Central memory CD8-positive, alpha-beta T cell (primary cell): ENCODE measurements around the gene ZNF576.
A peak's percentile ranks its signal among the peaks of the same experiment; 100 is the strongest.
"Not testable (repeated sequence)": the region's sequence is repeated elsewhere in the genome, so short reads cannot be mapped to it uniquely, and the experiment has no call there.

Experiments
- ATAC-seq: fragments of 150-1000 bp; cut with Tn5 transposase; replicated peaks from 2 replicates; pipeline ENCODE4 v1.10.0; 2022; ENCODE audit warnings: mild to moderate bottlenecking, moderate FRiP score, moderate number of reproducible peaks; ENCODE audit not compliant: poor library complexity, severe bottlenecking; ENCODE audit errors: extremely low read depth
- DNase-seq, 2 donors: peaks; one replicate each; pipeline ENCODE4 v3.0.0; 2021; ENCODE audit warnings: low spot score in 2 of 2
- H3K27ac Mint-ChIP-seq: one replicate; pipeline ENCODE4 v1.8.0; 2022; ENCODE audit warnings: low read depth, mild to moderate bottlenecking, moderate library complexity, mixed read lengths
- H3K27me3 Mint-ChIP-seq: one replicate; pipeline ENCODE4 v1.8.0; 2022; ENCODE audit warnings: mixed read lengths
- H3K36me3 Mint-ChIP-seq: one replicate; pipeline ENCODE4 v1.8.0; 2022; ENCODE audit warnings: mild to moderate bottlenecking, moderate library complexity, mixed read lengths; ENCODE audit not compliant: insufficient read depth
- H3K4me1 Mint-ChIP-seq: one replicate; pipeline ENCODE4 v1.8.0; 2022; ENCODE audit warnings: mixed read lengths
- H3K4me3 Mint-ChIP-seq: one replicate; pipeline ENCODE4 v1.8.0; 2022; ENCODE audit warnings: mild to moderate bottlenecking, moderate library complexity, mixed read lengths
- H3K9me3 Mint-ChIP-seq: one replicate; pipeline ENCODE4 v1.8.0; 2022; ENCODE audit warnings: mixed read lengths

ZNF576 gene

GRCh38 chr19:43595999-43596841 lies at the start of gene ZNF576, which contains the start of gene IRGQ:
ZNF576 (plus strand) TSS chr19:43596595; CDS start chr19:43597109, 514 bp downstream.
IRGQ (minus strand) TSS chr19:43596134; CDS start chr19:43595338, 796 bp downstream.
- peaks cover 54% of the 10 kb centered on the region for H3K4me1 Mint-ChIP-seq
- H3K4me3 Mint-ChIP-seq: peak within 1 kb of the TSS; percentile 94
- ATAC-seq: peak; percentile 67
- peaks cover 30% of the 10 kb centered on the region for H3K36me3 Mint-ChIP-seq
- H3K27ac Mint-ChIP-seq: peak within 1 kb of the TSS; percentile 99
- no peaks in the 10 kb centered on the region for H3K27me3 Mint-ChIP-seq
- peak; percentile 99 for DNase-seq
- no peaks in the 10 kb centered on the region for H3K9me3 Mint-ChIP-seq

DNA sequence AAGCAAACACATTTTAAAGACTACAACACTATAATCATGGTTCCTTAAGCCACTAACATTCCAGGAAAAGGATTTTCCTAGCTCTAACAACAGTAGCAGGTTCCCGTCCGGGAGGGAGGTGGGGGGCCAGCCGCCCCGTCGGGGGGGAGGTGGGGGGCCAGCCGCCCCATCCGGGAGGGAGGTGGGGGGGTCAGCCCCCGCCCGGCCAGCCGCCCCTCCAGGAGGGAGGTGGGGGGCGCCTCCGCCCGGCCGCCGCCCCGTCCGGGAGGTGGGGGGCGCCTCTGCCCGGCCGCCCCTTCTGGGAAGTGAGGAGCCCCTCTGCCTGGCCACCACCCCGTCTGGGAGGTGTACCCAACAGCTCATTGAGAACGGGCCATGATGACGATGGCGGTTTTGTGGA lies 48.5 kb upstream of the ZNF576 start:
- peaks cover 27% of the 10 kb centered on the region for H3K36me3 Mint-ChIP-seq
- not testable (repeated sequence) for H3K9me3 Mint-ChIP-seq, DNase-seq, H3K4me1 Mint-ChIP-seq, H3K27ac Mint-ChIP-seq, H3K4me3 Mint-ChIP-seq, H3K27me3 Mint-ChIP-seq, ATAC-seq

DNA sequence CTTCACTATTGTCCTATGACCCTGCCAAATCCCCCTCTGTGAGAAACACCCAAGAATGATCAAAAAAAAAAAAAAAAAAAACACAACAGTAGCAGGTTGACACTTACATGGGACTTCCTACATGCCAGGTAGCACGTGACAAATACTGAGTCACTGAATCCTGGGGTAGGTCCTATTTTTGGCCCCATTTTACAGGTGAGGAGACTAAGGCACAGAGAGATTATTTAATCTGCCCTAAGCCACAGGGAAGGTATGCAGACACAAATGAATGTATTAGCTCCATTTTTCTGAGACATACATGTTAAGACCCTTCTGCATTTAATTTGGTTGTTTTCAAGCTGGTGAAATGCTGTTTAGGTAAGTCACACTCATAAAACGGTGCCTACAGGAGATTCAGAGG lies 47.7 kb upstream of the ZNF576 start:
- H3K27ac Mint-ChIP-seq: no peak overlapping the region
- ATAC-seq: no peak
- H3K9me3 Mint-ChIP-seq: no peaks in the 10 kb centered on the region
- peaks cover 30% of the 10 kb centered on the region for H3K36me3 Mint-ChIP-seq
- H3K4me3 Mint-ChIP-seq: no peak overlapping the region
- no peak for DNase-seq
- no peaks in the 10 kb centered on the region for H3K27me3 Mint-ChIP-seq
- peaks cover 6% of the 10 kb centered on the region for H3K4me1 Mint-ChIP-seq

DNA sequence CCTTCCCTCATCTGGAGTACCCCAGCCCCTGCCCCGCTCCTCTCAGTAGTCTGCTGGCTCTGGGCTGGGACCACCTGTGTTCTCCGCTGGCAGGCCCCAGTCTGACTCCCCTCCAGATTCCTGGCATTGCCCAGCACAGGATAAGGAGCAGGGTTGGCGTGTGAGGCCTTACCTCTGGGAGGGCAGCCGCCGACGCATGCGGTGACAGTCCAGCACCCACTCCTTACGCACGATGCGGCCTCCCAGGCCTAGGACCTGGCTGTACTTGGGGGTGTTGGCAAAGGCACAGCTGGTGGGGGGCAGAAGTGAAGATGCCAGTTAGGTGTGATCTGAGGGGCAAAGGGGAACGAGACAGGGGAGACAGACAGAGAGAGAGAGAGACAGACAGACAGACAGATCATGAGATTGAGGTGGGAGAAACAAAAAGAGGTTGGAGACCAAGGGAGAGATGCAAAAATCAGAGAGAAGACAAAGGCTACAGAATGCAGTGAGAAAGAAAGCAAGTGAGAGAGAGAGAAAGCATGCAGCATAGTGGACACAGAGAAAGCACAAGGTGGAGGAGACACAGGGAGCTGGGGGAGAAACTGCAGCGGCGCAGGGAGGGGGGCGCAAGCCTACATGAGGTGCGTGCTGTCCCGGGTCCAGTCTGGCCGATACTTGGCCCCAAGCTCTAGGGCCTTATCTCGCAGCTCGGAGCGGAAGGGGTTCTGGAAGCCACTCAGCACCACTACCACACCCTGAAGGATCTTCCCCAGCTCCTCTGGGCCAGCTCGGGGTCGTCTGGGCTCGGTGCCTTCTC lies 44.8 kb upstream of the ZNF576 start:
- H3K4me1 Mint-ChIP-seq: peaks cover 24% of the 10 kb centered on the region
- no peaks in the 10 kb centered on the region for H3K9me3 Mint-ChIP-seq
- ATAC-seq: no peak
- peaks cover 30% of the 10 kb centered on the region for H3K36me3 Mint-ChIP-seq
- H3K27me3 Mint-ChIP-seq: no peaks in the 10 kb centered on the region
- H3K4me3 Mint-ChIP-seq: no peak overlapping the region
- no peak for DNase-seq
- H3K27ac Mint-ChIP-seq: peak overlapping the region; percentile 64

- ATAC-seq (no peak), DNase-seq (no peak)
- Mint-ChIP-seq H3K4me1 (peaks cover 24% of the 10 kb centered on the region), H3K27ac (no peak overlapping the region), H3K9me3 (no peaks in the 10 kb centered on the region), H3K27me3 (no peaks in the 10 kb centered on the region), H3K4me3 (no peak overlapping the region), H3K36me3 (peaks cover 30% of the 10 kb centered on the region)
Observed at GRCh38 chr19:43552198-43552450, 44.3 kb upstream of the ZNF576 start.

GRCh38 chr19:43552616-43553015 lies 43.8 kb upstream of the ZNF576 start:
- H3K36me3 Mint-ChIP-seq: peaks cover 31% of the 10 kb centered on the region
- no peaks in the 10 kb centered on the region for H3K9me3 Mint-ChIP-seq
- DNase-seq (no peak), ATAC-seq (no peak)
- no peaks in the 10 kb centered on the region for H3K27me3 Mint-ChIP-seq
- peaks cover 24% of the 10 kb centered on the region for H3K4me1 Mint-ChIP-seq
- H3K27ac Mint-ChIP-seq: peak overlapping the region; percentile 74
- H3K4me3 Mint-ChIP-seq: no peak overlapping the region

- Mint-ChIP-seq H3K4me3 (no peak overlapping the region), H3K36me3 (peaks cover 33% of the 10 kb centered on the region), H3K27ac (peak overlapping the region; percentile 74), H3K9me3 (no peaks in the 10 kb centered on the region), H3K27me3 (no peaks in the 10 kb centered on the region), H3K4me1 (peaks cover 24% of the 10 kb centered on the region)
- ATAC-seq (no peak), DNase-seq (no peak)
Observed at GRCh38 chr19:43553656-43554055, 42.7 kb upstream of the ZNF576 start.

DNA sequence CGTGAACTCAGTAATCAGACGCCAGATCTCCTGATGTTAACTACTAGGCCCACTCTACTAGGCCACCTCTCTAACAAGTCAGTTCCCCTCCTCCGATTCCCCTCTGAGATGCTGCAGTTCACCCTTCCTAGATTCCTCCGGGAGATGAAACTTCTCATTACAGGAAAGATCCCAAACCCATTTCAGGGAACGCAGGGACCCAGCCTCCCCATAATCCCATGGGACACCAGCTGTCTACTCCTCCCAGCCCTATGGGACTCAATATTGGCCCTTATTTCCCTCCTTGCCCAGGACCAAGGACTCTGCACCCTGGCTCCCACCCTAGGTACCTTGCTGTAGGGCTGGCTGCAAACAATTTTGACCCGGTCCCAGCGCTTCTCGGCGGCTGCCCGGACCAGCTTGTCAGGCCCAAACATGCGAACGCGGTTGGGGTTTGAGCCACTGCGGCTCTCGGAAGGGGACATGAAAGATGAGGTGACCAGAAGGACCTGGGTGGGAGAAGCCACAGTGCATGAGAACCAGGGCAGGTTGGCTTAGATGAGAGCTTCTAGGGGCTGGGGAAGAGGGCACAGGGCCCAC lies 42.0 kb upstream of the ZNF576 start:
- Mint-ChIP-seq H3K4me3 (no peak overlapping the region), H3K27me3 (no peaks in the 10 kb centered on the region), H3K36me3 (peaks cover 33% of the 10 kb centered on the region), H3K4me1 (peaks cover 24% of the 10 kb centered on the region), H3K27ac (no peak overlapping the region), H3K9me3 (no peaks in the 10 kb centered on the region)
- ATAC-seq (no peak), DNase-seq (no peak)

- peak; percentile 82 to 84 for DNase-seq
- ATAC-seq: peak; percentile 97
- no peak overlapping the region for H3K27ac Mint-ChIP-seq
- no peaks in the 10 kb centered on the region for H3K27me3 Mint-ChIP-seq
- H3K36me3 Mint-ChIP-seq: peaks cover 27% of the 10 kb centered on the region
- peaks cover 24% of the 10 kb centered on the region for H3K4me1 Mint-ChIP-seq
- H3K4me3 Mint-ChIP-seq: no peak overlapping the region
- H3K9me3 Mint-ChIP-seq: no peaks in the 10 kb centered on the region
Observed at GRCh38 chr19:43555185-43555770, 41.1 kb upstream of the ZNF576 start.

DNA sequence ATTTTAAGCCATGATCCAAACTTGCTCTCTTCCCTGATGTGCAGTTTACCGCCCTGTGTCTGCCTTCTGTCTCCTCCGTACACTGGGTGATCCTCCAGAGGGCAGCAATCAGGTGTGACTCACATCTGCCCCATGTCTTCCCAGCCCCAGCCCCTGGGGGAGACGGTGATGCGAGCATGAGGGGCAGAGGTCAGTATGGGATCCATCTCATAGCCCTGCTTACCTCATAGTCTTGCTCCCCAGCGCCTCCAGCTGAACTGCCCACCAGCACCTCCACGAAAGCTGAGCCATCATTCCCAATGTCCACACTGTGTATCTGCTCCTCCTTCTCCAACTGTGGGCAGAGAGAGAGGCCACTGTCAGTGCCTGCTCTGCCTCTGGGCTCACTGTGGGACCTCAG lies 35.7 kb upstream of the ZNF576 start:
- H3K27ac Mint-ChIP-seq: no peak overlapping the region
- peaks cover 47% of the 10 kb centered on the region for H3K4me1 Mint-ChIP-seq
- no peak overlapping the region for H3K4me3 Mint-ChIP-seq
- no peaks in the 10 kb centered on the region for H3K9me3 Mint-ChIP-seq
- DNase-seq (no peak), ATAC-seq (no peak)
- no peaks in the 10 kb centered on the region for H3K27me3 Mint-ChIP-seq
- H3K36me3 Mint-ChIP-seq: peaks cover 22% of the 10 kb centered on the region

DNA sequence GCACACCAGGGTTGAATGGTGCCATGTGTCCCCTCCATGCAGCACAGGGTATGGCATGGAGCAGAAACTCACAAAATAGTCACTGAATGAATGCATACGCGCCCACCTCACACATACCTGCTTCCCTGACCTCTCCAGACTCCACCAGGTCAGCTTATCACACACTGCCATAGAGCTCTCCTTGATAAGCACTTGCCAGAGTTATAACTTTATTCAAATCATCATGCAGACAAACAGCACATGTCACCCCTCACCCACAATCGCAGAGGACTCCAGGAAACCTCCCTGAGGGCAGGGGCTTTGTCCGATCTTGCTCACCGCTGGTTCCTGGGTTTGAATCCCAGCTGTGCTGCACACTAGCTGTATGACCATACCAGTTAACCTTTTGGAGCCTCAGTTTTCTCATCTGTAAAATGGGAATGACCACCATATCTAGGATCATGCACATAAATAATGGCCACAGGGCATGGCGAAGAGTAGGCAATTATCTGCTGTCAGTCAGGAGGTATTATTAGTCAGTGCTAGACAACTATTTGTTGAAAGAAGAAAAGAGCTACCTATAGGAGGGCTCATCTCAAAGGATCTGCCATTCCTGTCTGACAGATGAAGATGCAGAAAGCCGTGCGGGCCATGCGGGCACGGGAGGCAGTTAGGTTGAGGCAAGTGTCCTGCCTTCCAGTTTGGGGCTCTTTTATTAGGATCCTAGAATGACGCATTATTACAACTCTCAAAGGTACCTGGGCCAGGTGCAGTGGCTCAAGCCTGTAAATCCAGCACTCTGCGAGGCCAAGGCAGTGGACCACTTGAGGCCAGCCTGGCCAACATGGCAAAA lies 35.0 kb upstream of the ZNF576 start:
- H3K4me3 Mint-ChIP-seq: peak overlapping the region; percentile 16
- ATAC-seq: no peak

DNA sequence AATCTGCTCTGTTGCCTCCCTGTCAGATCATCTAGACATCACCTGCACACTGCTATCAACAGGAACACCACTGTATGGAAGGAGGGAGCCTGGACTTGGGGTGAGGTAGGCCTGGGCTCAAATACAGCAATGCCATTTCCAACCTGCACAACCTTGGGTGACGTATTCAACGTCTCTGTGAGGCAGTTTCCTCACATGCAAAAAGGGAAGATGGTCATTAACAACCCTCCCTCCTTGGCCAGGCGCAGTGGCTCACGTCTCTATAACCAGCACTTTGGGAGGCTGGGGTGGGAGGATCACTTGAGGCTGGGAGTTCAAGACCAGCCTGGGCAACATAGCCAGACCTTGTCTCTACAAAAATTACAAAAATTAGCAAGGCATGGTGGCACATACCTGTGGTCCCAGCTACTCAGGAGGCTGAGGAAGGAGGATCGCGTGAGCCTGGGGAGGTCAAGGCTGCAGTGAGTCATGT lies 34.1 kb upstream of the ZNF576 start:
- Mint-ChIP-seq H3K4me1 (peaks cover 53% of the 10 kb centered on the region), H3K27me3 (no peaks in the 10 kb centered on the region), H3K27ac (peak overlapping the region; percentile 92), H3K4me3 (peak overlapping the region; percentile 48), H3K9me3 (no peaks in the 10 kb centered on the region), H3K36me3 (peaks cover 21% of the 10 kb centered on the region)
- ATAC-seq: no peak
- no peak for DNase-seq

More for the DNA sequence above, 35.0 kb upstream of the ZNF576 start:
- H3K27ac Mint-ChIP-seq: peak overlapping the region; percentile 92
- DNase-seq: no peak
- H3K4me1 Mint-ChIP-seq: peaks cover 47% of the 10 kb centered on the region
- H3K27me3 Mint-ChIP-seq: no peaks in the 10 kb centered on the region
- peaks cover 22% of the 10 kb centered on the region for H3K36me3 Mint-ChIP-seq
- H3K9me3 Mint-ChIP-seq: no peaks in the 10 kb centered on the region
